Liver (tissue), 9 donors: ENCODE data around the gene ANKRD35. TPM values are rescaled to one million over a fixed set of nuclear protein-coding genes. Genes with fewer than 3 reads are reported as not detected.

Source experiments
- DNase-seq: peaks from one replicate; pipeline ENCODE4 v3.0.0-alpha.2; 2017; ENCODE audit warnings: low spot score
- H3K27ac ChIP-seq, 2 donors: one replicate each; pipeline ENCODE4 v1.7.0; 2013; ENCODE audit warnings: inconsistent platforms in 2 of 2, low read length in 2 of 2, control low read depth in 1 of 2, low read depth in 1 of 2, mild to moderate bottlenecking in 1 of 2
- H3K27me3 ChIP-seq, 4 donors: one replicate each; pipeline versions ENCODE4 v1.6.1 to v1.7.0; 2013; ENCODE audit warnings: low read length in 3 of 4, inconsistent platforms in 1 of 4, mild to moderate bottlenecking in 1 of 4, moderate library complexity in 1 of 4; ENCODE audit not compliant: control insufficient read depth in 4 of 4, insufficient read depth in 4 of 4
- H3K36me3 ChIP-seq, 4 donors: one replicate each; pipeline versions ENCODE4 v1.6.1 to v1.7.0; 2013; ENCODE audit warnings: low read length in 3 of 4, mild to moderate bottlenecking in 3 of 4, low read depth in 1 of 4, moderate library complexity in 1 of 4; ENCODE audit not compliant: control insufficient read depth in 4 of 4, insufficient read depth in 3 of 4
- H3K4me1 ChIP-seq, 4 donors: one replicate each; pipeline versions ENCODE4 v1.6.1 to v1.7.0; 2013; ENCODE audit warnings: low read length in 3 of 4, mild to moderate bottlenecking in 3 of 4, moderate library complexity in 1 of 4; ENCODE audit not compliant: control insufficient read depth in 4 of 4, insufficient read depth in 4 of 4
- H3K4me3 ChIP-seq, 3 donors: one replicate each; pipeline versions ENCODE4 v1.6.1 to v1.7.0; 2013; ENCODE audit warnings: low read length in 3 of 3, control low read depth in 1 of 3, low read depth in 1 of 3, mild to moderate bottlenecking in 1 of 3
- H3K9ac ChIP-seq, 2 donors: one replicate each; pipeline ENCODE4 v1.7.0; 2013; ENCODE audit warnings: low read length in 2 of 2, mild to moderate bottlenecking in 2 of 2, moderate library complexity in 2 of 2, control low read depth in 1 of 2, low read depth in 1 of 2
- H3K9me3 ChIP-seq, 4 donors: one replicate each; pipeline versions ENCODE4 v1.6.1 to v1.7.0; 2013; ENCODE audit warnings: low read length in 3 of 4; ENCODE audit not compliant: control insufficient read depth in 4 of 4
- CTCF ChIP-seq: fragments of 150-350 bp; IDR thresholded peaks from 2 replicates; pipeline ENCODE4 v1.5.1; 2017; ENCODE audit warnings: improper control_type of control experiment, low read depth, low read length; ENCODE audit not compliant: missing input control
- EGR1 ChIP-seq, 2 donors: IDR thresholded peaks; 2 replicates each; pipeline ENCODE4 v1.6.1; 2016 to 2018; ENCODE audit warnings: antibody characterized with exemption in 2 of 2, low read depth in 2 of 2
- FOXA2 ChIP-seq: IDR thresholded peaks from 2 replicates; pipeline ENCODE4 v1.6.1; 2016; ENCODE audit warnings: antibody characterized with exemption
- HNF4A ChIP-seq, 2 donors: conservative IDR thresholded peaks; 2 replicates each; pipeline ENCODE4 v1.6.1; 2016; ENCODE audit warnings: antibody characterized with exemption in 2 of 2, mild to moderate bottlenecking in 2 of 2
- NR2F2 ChIP-seq: IDR thresholded peaks from 2 replicates; pipeline ENCODE4 v1.6.1; 2016; ENCODE audit warnings: antibody characterized with exemption
- RAD21 ChIP-seq, 2 donors: IDR thresholded peaks; 2 replicates each; pipeline ENCODE4 v1.6.1; 2016; ENCODE audit warnings: antibody characterized with exemption in 2 of 2, mild to moderate bottlenecking in 2 of 2
- REST ChIP-seq: IDR thresholded peaks from 2 replicates; pipeline ENCODE4 v1.6.1; 2016; ENCODE audit warnings: antibody characterized with exemption, mild to moderate bottlenecking
- RXRA ChIP-seq, 2 donors: IDR thresholded peaks; 2 replicates each; pipeline ENCODE4 v1.6.1; 2017 to 2018; ENCODE audit warnings: antibody characterized with exemption in 2 of 2, mild to moderate bottlenecking in 1 of 2
- SP1 ChIP-seq: IDR thresholded peaks from 2 replicates; pipeline ENCODE4 v1.6.1; 2018; ENCODE audit warnings: antibody characterized with exemption, mild to moderate bottlenecking
- TAF1 ChIP-seq: conservative IDR thresholded peaks from 2 replicates; pipeline ENCODE4 v1.6.1; 2016; ENCODE audit warnings: antibody characterized with exemption, mild to moderate bottlenecking
- WGBS: extraction: QIAGEN DNeasy Blood & Tissue Kit; methylation state at CpG from one replicate; pipeline ENCODE4 v1.1.7; 2013; 5-methylcytosine and 5-hydroxymethylcytosine counted together
- polyA plus RNA-seq, 2 donors: library from polyadenylated mRNA; stranded (reverse) in 1 of 2; unstranded in 1 of 2; fragments of 200-250 nt in 1 of 2; fragments of >200 nt in 1 of 2; fragmentation: Nextera tagmentation in 1 of 2; extraction: Ambion mirVana in 1 of 2; gene quantifications; one replicate each; pipeline versions ENCODE4 v1.2.1 to v1.2.3, GENCODE V29; 2013 to 2015
- total RNA-seq, 2 donors: library from RNA; depleted of rRNA; stranded (reverse); fragments of >200 nt; gene quantifications; one replicate each; pipeline ENCODE4 v1.2.3, GENCODE V29; 2014
- donor health status: healthy.
- donor health status: healthy.
- donor health status: healthy.
- donor health status: healthy.
- donor health status: healthy.

The ANKRD35 gene
- total and polyA plus RNA-seq, 4 donors, result 0.05 to 1.9 (median 1.4) TPM

GRCh38 chr1:145918144-145918991, 32.7 kb upstream of the ANKRD35 start, which contains the start of gene PEX11B (continued):
- TF ChIP-seq CTCF, result no peak
- TF ChIP-seq RAD21 (IDR thresholded peaks at IDR 0.05), result peak; percentile 27 to 33
- TF ChIP-seq FOXA2, result no peak
- peak; percentile 3 to 47 for TF ChIP-seq RXRA (IDR thresholded peaks at IDR 0.05)
- TF ChIP-seq REST, result peak; percentile 16
- no peak for TF ChIP-seq EGR1 (IDR thresholded peaks at IDR 0.05; ENCODE audit: low read depth in 2 of 2)

GRCh38 chr1:145917595-145917994, 31.9 kb upstream of the ANKRD35 start:
- Histone ChIP-seq H3K9me3 (no peaks in the 10 kb centered on the region), H3K27me3 (no peaks in the 10 kb centered on the region), H3K4me3 (peak overlapping the region; percentile 74 to 96 (median 95)), H3K9ac (peak overlapping the region; percentile 56 to 84), H3K27ac (no peak overlapping the region), H3K4me1 (peaks cover 8 to 25% (median 17%) of the 10 kb centered on the region in 4 donors), H3K36me3 (peaks cover 3 to 8% (median 4%) of the 10 kb centered on the region in 4 donors)
- TF ChIP-seq CTCF (no peak), NR2F2 (no peak), SP1 (no peak), RXRA (IDR thresholded peaks at IDR 0.05) (no peak), TAF1 (no peak), EGR1 (IDR thresholded peaks at IDR 0.05; ENCODE audit: low read depth in 2 of 2) (no peak), REST (no peak), HNF4A (conservative IDR thresholded peaks at IDR 0.05) (no peak)
- WGBS, result 83% methylated on average over 5 of the region's 5 CpGs
- no peak for DNase-seq
